Activated T-helper 1 cell treated with anti-CD3 and anti-CD28 coated beads, Interleukin-2, amount 50 U/mL, for 16 hours (primary cell): ENCODE measurements around the gene RAB11FIP2.

ENCODE experiments used
- DNase-seq, 2 donors: peaks; one replicate each; pipeline ENCODE4 v3.0.0-alpha.2; 2020; ENCODE audit warnings: low read depth in 1 of 2, low spot score in 1 of 2

RAB11FIP2 gene

DNA sequence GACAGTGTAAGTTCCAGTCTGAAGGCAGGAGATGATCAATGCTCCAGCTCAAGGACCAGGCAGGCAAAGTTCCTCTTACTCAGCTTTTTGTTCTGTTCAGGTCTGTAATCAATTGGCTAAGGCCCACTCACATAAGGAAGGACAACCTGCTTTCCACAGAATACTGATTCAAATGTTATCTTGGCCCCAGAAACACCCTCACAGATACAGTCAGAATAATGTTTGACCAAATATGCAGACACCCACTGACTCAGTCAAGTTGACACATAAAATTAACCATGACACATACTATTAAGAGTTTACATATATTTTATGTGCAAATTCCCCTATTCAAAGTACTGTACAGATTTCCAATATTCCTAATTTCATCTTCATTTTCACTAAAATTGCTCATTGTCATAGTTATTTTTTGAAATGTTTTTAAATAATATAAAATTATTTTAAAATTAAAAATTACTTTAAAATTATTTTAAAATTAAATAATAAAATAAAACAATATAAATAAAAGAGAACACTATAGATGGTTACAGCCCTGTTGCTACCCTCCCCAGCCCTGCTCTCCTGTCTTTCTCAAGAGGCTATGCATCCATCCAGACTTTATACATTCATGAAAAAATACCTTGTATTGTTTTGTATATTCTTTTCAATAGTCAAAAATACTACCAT, 59.4 kb downstream of the RAB11FIP2 start:
- no peak for DNase-seq

DNA sequence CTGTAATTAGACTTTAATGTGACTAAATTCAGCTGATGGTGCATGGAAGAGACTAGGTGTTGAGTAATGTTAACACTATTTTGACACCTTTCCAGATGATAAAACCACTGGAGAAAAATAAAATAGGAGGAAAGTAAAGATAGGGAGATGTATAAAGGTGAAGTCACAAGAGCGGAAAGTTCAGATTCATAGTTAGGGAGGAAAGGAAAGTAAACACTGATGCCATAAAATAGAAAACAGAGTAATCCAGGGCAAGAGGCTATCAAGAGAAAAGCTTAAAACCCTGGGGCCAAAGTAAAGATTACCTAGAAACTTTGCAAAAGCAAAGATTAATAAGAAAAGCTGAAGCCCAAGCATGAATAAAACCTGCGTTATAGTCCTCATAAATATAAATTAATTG, 62.8 kb downstream of the RAB11FIP2 start:
- DNase-seq = no peak

DNA sequence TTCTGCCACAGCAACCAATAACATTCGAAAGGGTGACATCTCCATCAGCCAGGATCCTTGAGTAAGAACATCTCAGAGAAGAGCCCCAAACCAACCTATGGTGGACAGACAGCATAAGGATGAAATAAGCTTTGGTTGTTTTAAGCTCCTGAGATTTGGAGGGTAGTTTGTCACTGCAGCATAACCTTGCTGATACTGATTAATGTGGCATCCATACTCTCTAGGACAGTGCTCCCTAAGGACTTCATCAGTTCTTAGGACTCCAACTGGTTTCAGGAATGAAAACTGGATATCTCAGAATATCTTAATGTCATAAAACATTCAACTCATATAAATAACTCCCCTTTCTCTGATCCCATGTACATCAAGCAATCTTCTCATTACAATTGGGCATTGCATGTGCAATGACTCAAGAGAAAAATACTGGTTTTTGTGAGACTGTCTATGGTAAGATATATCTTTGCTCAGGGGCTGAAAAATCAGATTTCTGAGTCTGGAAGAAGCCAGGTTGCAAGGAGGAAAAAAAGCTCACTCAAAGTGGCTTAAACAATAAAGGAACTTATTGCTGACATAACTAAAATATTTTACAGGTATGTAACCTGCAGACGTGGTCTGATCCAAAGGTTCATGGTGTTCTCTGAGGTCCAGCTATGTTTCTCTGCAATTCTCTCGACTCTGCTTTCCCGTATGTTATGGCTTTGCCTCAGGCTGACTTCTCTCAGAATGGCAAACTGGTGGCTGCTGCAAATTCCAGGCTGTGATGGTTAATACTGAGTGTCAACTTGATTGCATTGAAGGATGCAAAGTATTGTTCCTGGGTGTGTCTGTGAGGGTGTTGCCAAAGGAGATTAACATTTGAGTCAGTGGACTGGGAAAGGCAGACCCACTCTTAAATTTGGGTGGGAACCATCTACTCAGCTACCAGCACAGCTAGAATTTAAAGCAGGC, 65.7 kb downstream of the RAB11FIP2 start:
- DNase-seq = no peak

DNA sequence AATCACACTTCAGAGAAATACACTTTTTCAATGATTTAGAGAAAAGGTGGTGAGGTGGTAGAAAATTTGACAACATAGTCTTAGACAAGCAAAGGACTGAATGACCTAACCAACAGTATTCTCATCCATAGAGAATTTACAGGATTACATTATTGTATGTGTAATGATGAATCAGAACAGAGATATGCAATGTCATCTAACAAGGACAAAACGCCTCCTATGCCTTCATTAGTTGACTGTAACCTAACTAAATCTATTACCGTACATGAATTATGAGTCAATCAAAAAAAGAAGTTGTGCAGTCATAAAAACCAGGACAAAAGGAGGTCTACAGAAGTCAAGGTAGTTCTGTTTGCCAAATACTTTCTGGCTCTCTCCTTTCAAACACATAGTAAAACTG, 66.5 kb downstream of the RAB11FIP2 start:
- no peak for DNase-seq

DNA sequence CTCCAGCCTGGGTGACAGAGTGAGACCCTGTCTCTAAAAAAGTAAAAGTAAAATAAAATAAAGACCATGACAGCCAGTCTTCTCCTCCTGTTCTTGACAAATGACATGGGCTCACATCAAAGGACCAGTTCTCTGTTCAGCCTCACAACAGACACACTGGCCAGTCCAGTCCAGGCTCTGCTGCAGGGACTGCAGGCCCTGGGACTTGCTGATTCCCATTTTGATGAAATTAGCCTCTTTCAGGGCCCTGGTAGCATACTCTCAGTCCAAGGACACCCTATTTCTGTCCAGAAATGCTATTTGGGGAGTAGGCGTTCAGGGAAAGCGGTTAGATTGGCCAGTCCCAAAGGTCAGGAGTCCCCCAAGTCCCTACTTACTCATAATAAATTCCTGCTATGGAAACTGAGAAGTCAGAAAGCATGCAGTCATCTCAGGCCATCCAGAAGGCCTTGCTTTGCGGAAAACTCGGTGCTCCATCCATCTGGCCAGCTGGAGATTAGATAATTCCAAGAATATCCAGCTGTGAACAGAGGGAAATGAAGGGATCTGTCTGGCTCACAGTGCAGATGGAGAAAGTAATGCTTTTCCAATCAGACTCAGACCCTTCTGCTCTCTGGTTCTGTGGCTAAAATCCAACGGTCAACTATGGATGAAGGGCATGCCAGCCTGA, 74.4 kb downstream of the RAB11FIP2 start:
- DNase-seq = no peak

DNA sequence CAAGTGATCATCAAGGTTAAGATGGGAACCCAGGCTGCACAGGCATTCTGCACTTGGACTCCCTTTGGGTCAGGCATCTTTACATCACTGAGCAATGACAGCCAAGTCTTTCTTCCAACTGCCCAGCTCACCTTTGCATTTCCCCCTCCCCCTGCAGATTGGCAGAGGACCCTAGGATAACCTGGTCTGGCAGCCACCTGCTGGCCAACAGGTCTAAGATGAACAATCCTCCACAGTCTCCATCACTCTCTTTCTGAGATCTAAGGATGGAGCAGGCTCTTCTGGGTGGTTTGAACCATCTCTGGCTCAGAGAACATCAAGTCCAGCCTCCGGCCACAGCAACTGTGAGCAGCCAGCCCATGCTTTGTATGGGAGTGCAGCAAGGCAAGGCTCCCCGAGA, 75.8 kb downstream of the RAB11FIP2 start:
- DNase-seq = no peak

DNA sequence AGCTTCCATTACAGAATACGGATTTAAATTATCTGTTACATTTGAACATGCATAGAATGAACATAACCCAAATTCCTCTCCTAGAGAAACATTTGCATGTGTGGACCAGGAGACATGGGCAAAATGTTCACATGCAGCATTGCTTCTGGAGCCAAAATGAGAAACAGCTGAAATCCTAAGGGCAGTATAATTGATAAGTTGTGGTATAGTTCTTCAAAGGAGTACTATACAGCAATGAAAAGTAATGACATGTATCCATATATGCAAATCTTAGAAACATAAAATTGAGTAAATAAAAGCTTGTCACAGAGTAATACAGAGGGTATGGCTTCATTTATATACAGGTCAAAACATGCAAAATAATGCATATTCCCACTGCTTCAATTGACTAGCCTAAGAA, 77.1 kb downstream of the RAB11FIP2 start:
- no peak for DNase-seq

DNA sequence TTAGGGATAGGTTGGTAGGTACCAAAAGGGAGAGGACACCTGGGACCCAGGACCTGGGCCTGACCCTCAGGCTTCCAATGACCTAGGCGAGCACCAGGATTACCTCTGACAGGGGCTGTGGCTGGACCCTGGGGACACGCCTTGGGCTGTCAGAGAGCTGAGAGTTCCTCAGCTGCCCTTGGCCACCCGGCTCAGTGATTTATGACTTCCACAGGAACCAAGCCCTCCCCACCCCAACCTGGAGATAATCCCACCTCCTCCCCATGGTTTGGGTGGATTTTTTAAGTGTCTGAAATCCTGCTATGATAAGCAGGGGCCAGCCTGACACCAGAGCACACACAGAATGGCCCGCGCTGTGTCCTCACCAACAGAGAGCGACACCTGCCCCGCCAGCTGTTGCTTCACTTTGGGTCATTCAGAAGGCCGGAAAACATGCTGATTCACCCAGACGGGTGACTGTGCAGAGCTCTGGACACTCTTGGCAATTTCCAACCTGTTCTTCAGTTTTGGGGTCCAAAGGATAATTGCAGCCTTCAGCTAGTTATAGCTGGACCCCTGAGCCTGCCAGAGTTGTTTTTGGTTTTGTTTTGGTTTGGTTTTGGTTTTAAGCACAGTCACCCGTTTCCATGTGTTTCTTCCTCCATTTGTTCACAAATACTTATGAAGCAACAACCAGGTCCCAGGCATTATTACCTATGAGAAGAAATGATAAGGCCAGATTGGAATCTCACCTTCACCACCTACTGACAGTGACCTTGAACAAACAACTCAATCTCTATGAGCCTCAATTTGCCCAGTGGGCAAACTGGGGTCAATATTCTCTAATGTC, 78.2 kb downstream of the RAB11FIP2 start:
- no peak for DNase-seq

DNA sequence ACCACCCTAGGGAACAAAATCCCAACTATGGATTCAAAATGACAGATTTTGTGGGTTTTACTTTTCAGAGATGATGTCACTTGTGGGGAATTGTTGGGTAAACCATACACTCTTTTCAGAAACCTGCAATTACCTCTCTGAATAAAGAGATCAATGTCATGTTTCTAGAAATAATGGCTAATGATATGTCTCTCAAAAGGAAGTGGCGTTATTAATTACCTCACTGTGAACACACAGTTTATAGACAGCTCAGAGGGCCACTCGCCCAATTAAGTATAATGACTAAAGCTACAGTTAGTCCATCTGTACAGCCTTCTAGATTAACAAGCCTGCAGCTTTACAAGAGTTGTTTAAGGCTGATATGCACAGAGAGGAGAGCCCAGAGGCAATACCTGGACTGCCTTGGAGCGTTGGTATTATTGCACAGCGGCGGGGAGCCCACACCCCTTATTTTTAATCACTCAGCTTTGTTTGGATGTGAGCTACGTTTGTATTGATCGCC, 79.5 kb downstream of the RAB11FIP2 start:
- no peak for DNase-seq

DNA sequence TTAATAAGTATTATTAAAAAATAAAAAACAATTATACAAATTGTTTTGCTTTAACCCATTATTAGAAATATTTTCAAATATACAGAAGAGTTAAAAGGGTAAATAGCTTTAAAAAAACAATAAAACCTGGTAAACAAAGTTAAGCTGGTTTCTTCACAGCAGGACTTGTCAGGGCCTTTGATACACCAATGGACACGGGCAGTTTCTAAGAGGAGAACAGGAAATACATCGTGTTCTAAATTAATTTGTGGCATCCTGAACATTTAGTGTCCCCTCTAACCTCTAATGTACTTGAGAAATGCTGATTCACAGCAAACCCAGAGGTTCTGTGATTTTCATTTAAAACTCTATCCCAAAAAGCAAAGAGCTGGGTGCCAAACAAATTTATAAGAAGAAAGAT, 80.8 kb downstream of the RAB11FIP2 start:
- DNase-seq = no peak

DNA sequence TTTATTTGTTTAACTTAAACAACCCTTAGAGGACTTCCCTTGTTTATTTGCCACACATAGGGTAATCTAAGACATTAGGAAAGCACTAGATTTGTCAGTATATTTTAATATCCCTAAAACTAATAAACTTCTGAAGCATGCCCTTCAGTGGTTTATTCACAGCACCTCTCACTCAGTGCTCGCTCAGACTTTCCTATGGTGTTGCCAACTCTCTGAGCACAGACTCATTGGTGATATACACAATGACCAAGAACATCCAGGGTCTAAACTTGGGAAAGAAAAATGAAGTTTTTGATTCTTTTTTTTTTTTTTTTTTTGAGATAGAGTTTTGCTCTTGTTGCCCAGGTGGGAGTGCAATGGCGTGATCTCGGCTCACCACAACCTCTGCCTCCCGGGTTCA, 82.2 kb downstream of the RAB11FIP2 start:
- no peak for DNase-seq

DNA sequence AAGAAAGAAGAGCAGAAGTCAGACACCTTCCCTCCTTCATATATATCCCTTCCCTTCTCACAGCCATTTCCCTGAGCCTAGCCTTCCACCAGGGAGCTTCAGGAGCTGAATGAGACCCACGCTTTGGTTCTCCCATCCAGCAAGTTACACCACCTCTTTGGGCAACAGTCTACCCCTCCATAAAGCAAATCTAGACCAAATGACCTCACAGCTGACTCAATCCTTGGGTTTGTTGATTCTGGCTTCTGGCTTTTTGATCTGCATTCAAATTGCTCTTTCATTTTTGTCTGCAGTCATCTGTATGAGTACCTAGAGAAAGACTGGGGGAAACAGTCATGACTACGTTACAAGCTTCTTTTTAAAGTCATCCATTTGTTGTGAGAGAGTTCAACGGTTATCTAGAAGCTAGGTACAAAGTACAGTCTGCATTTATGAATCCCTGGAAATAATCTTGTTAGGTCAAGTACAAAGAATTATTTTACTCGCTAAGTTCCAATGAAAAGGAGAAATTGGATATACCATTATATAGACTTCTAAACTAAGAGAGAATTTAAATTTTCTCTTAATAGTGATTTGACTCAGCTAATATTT, 86.3 kb downstream of the RAB11FIP2 start:
- DNase-seq = no peak

DNA sequence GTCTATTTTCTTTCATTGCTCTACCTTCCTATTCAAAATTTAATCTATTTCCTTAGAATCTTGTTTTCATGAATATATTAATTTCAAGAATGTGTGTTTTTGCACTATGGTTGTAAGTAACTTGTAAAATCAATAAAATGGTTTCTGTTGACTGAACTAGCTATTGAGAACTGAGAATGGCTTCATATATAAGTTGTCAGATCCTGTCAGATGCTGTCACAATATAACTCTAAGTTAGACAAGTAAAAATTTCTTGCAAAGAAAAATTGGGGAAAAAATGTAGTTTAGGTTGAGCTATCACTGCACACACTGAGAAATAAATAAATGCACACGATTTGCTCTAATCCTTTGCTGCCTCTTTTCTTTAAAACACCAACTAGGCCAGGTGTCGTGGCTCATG, 89.8 kb downstream of the RAB11FIP2 start:
- DNase-seq = no peak

DNA sequence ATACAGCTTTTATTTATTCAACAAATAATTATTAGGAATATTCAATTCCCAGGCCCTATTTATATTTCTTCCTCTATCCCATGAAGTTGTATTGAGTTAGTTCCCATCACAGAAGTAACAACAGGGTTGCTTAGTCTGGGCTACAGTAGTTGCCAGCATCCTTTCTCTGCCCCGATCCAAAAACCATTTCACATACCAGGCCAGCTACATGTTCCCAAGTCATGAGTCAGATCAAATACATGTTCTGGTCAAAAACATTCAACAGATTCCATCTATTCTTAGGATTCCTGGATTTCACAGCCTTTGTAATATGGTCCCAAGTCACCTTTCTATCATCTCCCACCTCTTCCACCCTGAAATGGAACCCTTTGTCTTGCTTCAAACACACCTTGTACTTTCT, 91.6 kb downstream of the RAB11FIP2 start:
- no peak for DNase-seq
